Skin epidermis (tissue), 12 donors: Measurements from ENCODE around the gene RAB3D.
"Not testable (repeated sequence)": the region's sequence is repeated elsewhere in the genome, so short reads cannot be mapped to it uniquely, and the experiment has no call there.

Experiments used
- H3K27ac ChIP-seq, 21 experiments: fragments of 200-600 bp; sonication (generic) in 11 of 21; one replicate each; pipeline ENCODE4 v1.5.0; 2020; ENCODE audit warnings: mild to moderate bottlenecking in 3 of 21, inconsistent platforms in 2 of 21, moderate library complexity in 2 of 21
- H3K4me3 ChIP-seq, 7 experiments: fragments of 200-600 bp; sonication (generic) in 2 of 7; one replicate each; pipeline ENCODE4 v1.5.0; 2020; ENCODE audit warnings: inconsistent platforms in 2 of 7, mild to moderate bottlenecking in 2 of 7, moderate library complexity in 1 of 7

Gene RAB3D, protein sequence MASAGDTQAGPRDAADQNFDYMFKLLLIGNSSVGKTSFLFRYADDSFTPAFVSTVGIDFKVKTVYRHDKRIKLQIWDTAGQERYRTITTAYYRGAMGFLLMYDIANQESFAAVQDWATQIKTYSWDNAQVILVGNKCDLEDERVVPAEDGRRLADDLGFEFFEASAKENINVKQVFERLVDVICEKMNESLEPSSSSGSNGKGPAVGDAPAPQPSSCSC

DNA sequence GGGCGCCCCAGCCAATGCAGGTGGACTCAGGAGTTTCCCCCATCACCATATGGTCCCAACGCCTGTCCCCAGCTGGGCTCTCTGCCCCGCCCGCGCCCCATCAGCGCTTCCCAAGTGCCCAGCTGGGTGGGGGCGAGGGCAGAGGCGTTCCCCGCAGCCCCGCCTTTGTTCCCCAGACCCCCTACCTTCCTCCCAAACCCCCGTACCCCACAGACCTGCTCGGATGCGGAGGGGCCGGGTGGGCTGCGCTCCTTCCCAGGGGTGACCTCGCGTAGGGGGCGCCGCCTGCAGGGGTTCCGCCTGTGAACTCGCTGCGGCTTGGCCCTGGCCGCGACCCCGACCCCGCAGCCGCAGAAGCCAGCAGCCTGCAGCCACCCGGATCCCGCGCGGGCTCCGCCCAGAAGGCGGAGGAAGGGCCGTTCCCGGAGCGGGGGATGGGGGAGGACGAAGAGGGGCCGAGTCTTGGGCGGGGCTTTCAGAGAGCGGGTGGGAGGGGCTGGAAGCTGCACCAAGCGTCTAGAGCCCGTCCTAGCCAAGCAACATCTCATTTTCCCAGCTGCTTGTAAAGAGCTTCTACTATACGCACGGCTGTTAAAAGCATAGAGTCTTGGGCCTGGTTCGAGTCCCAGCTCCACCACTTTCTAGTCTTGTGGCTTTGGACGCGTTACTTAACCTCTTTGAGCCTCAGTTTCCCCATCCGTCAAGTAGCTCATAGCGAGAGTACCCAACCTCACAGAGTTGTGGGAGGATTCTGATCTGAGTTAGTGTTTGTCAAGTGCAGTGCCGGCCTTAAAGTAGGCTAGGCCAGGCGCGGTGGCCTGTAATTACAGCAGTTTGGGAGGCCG, at the start of gene RAB3D:
Gene RAB3D (minus strand): TSS at position 404 of the 845 bp plus-strand sequence. CDS start 2,258 bp downstream, outside the sequence.
- Histone ChIP-seq H3K4me3 (peak within 1 kb of the TSS; percentile 60 to 90 (median 79)), H3K27ac (peak within 1 kb of the TSS; percentile 43 to 97 (median 85))

DNA sequence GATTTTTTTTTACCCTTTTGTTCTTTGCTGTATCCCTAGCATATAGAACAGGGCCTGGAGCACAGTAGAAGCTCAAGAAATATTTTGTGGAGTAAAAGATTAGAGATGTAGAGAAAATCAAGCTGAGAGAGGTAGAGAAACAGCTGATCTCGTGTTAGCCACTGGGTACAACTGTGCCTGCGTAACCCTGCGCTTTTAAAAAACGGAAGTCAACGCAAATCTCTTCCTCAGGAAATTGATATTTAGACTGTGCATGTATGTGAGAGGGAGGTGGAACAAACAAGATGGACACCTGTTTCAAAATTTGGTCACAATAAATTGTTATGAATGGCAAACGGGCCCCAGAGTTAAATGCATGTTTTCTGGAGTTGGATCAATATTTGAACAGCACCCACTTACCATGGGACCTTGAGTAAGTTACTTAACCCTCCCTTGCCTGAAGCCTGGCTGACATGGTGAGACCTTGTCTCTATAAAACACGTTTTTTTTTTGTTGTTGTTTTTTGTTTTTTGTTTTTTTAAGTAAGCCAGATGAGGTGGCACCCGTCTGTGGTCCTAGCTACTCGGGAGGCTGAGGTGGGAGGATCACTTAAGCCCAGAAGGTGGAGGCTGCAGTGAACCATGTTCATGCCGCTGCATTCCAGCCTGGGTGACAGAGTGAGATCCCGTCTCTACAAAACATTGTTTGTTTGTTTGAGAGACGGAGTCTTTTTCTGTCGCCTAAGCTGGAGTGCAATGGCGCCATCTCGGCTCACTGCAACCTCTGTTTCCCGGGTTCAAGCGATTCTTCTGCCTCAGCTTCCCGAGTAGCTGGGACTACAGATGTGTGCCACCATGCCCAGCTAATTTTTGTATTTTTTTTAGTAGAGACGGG, 47.9 kb upstream of the RAB3D start:
- no peak overlapping the region for H3K27ac ChIP-seq
- no peak overlapping the region for H3K4me3 ChIP-seq

DNA sequence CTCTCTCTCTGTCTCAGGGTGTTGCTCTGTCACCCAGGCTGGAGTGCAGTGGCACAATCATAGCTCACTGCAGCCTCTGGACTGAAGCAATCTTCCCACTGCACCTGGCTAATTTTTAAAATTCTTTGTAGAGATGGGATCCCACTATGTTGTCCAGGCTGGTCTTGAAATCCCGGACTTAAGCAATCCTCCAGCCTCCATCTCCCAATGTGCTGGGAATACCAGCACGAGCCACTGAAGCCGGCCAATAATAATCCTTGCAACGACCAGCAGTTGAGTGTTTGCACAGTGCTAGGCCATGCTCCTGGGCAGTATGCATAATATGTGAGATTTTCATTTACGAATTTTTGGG, 45.3 kb upstream of the RAB3D start:
- no peak overlapping the region for H3K27ac ChIP-seq
- no peak overlapping the region for H3K4me3 ChIP-seq

DNA sequence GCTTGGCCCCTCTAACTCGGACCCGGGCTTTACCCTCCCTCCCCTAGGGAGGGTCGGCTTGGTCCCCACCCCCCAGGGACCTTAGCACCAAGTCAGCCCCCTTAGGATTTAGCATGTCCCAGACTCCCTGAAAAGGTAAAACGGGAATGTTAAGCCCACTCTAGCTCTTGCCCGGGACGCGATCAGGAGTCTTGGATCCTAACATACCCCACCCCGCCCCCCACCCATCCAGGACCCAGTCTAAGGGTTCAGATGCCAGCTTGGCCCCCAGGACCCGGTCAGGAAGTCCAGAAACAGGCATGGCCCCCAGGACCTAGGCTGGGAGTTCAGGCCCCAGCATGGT, 44.2 kb upstream of the RAB3D start:
- peak overlapping the region; percentile 5 to 31 (median 17) for H3K4me3 ChIP-seq
- H3K27ac ChIP-seq = peak overlapping the region in 1 of 21 experiments; percentile 30

DNA sequence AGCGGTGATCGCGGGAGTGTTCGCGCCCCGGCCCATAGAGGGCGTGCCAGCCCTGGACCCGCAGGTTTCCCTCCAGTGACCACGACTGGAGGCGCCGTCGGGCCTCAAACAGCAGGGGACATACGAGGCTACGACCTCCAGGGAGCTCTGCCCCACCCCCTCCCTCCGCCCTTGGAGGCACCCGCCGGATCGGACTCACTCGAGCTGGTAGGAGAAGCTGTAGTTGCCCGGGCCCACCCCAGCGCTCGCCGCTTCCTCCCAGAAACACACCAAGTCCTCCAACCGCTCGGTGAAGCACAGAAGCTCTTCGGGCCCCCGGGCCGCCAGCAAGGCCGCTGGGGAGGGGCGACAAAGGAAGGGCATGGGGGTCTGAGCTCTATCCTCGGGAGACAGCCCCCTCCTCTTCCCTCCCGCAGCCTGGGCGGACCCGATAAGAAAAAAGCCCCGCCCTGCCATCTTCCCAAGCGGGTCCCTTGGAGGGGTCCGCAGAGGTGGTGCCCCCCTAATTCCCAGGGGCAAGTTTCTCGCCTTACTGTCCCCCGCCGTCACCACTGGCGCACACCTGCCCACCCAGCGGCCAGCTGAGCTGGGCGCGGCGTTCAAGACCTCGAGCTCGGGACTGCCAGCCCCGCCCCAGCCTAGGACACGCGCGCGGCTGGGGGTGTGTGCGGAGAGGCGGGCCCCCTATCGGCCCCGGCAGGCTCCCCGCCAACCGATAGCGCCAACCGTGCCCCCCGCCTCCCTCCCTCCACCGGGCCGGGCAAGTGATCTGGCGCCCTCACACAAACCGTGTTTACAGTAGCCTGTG, 43.6 kb upstream of the RAB3D start:
- peak overlapping the region; percentile 1 to 31 (median 17) for H3K4me3 ChIP-seq
- peak overlapping the region in 1 of 21 experiments; percentile 39 for H3K27ac ChIP-seq

DNA sequence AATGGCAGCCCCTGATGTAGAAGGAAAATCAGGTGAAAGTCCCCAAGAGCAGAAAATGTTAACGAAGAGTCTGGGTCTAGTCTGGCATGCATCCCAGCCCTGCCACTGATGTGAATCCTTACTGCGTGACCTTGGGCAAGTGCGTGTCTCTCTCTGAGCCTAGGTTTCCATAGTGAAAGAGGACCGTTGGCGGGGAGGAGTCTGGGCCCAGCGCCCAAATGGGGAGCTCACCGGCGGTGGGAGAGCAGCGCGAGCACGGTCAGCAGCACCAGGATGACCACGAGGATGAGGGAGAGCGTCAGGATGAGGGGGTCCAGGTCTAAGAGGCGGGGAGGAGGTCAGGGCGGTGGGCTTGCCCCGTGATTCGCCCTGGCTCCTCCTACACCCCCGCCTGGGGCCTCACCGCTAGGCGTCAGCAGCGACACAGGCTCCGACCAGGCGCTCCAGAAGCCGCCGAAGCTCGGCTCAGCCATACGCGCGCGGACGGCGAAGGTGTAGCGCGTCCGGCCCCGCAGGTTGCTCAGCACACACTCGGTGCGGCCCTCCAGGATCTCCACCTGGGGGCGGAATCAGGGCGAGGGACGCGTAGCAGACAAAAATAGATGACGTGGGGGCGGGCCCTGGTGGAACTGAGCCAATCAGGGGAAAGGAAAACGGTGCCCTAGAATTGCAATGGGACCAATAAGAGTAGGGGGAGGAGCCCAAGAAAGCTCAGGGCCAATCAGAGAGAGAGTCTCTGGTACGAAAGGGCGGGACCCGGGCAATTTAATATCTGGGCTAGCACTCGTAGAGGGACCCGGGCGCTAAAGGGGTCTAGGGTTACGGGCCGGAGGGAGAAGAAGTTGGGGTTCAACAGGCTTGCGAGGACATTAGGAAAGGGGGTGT, 41.4 kb upstream of the RAB3D start:
- H3K27ac ChIP-seq = peak overlapping the region; percentile 36 to 90 (median 73)

DNA sequence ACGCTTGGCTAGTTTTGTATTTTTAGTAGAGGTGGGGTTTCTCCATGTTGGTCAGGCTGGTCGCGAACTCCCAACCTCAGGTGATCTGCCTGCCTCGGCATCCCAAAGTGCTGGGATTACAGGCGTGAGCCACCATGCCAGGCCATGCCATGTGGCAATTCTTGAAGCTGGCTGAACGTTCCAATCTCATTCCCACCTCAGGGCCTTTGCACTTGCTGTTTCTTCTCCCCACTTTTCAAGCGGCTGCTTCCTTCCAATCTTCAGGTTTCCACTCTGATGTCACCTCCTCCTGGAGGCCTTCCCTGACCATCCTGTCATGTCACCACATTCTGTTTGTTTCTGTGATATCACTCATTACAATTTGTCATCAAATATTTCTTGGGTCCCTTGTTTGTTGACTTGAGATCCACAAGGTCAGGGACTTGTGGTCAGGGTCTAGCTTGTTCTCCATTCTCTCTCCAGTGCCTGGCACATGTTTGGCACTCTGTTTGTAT, 40.4 kb upstream of the RAB3D start:
- no peak overlapping the region for H3K4me3 ChIP-seq
- peak overlapping the region in 6 of 21 experiments; percentile 59 to 90 (median 82) for H3K27ac ChIP-seq

More for the DNA sequence above, 41.4 kb upstream of the RAB3D start:
- H3K4me3 ChIP-seq = peak overlapping the region; percentile 36 to 62 (median 58)

DNA sequence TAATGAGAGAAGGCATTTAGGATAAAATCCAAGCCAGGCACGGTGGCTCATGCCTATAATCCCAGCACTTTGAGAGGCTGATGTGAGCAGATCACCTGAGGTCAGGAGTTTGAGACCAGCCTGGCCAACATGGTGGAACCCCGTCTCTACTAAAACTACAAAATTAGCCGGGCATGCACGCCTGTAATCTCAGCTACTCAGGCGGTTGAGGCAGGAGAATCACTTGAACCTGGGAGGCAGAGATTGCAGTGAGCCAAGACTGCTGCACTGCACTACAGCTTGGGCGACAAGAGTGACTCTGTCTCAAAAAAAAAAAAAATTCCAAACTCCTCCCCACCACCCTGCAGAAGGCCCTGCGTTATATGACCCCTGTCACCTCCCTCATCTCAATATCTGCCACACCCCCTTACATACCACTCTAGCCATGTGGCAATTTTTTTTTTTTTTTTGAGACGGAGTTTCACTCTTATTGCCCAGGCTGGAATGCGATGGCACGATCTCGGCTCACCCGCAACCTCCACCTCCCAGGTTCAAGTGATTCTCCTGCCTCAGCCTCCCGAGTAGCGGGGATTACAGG, 39.9 kb upstream of the RAB3D start:
- H3K27ac ChIP-seq, H3K4me3 ChIP-seq: not testable (repeated sequence)

DNA sequence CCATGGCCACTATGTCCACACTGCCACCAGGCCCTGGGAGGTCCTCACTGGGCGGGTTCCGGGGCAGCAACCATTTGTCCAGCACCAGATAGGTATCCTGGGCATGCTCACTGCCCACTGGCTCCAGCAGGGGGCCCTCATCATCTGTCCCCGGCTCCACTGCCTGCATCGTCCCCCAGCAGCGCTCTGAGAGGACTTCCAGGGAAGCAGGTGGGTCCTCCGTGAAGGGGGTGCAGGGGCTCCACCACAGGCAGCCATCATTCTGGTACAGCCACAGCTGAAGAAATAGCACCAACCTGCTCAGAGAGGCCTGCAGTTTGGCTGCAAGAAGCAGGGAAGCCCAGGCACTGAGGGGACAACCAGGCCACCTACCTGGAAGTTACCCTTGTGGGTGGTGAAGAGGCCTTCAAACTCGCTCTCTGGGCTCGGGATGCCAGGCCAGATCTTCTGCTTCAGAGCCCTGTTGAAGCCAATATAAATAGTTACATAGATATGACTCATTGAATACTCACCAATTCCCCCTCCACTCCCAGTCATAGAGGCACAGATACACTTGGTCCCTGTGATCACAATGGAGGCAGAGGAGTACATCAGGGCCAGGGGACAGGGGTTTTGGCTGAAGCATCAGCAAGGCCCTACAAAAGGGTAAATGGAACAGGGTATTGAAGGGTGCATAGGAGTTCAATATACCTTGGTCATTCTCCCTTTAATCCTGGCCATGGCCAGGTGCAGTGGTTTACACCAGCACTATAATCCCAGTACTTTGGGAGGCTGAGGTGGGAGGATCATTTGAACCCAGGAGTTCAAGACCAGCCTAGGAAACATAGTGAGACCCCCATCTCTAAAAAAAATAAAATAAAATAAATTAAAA, 39.1 kb upstream of the RAB3D start:
- Histone ChIP-seq H3K4me3 (no peak overlapping the region), H3K27ac (peak overlapping the region in 12 of 21 experiments; percentile 6 to 99 (median 32))

DNA sequence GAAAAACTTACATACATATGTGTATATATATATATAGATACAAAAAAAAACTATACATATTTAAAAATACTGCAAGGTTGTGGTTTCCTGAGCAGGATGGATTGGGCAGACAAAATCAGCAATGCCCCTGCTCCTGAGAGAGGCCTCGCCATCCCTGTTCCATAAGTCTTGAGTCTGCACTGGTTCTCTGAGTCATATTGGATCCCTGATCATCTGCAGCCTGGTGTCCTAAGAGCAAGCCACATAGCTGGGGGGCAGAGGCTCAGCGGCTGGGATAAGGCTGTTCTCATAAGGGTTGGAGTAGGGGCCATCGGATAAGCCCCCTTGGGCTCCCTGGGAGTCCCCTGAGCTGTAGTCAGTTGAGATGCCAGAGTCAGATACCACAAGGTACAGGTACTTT, 38.3 kb upstream of the RAB3D start:
- H3K27ac ChIP-seq = peak overlapping the region in 12 of 21 experiments; percentile 6 to 99 (median 35)
- H3K4me3 ChIP-seq = no peak overlapping the region

DNA sequence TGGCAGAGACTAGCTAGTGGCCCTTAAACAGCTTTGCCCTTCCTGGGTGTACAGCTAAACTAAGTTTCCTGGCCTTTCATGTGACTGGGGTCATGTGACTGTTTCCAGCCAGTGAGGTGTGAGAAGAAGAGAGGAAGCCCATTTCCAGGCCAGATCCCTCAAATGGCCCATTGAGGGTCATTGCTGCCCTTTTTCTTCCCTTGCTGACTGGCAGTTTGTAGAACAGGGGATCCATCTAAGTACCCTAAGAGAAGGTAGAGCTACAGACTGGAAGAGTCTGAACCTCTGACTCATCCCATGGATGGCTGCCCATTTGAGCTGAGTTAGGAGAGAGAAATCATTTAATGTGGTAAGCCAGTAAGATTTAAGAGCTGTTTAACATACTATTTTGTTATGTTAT, 37.8 kb upstream of the RAB3D start:
- Histone ChIP-seq H3K27ac (peak overlapping the region in 10 of 21 experiments; percentile 0 to 99 (median 36)), H3K4me3 (no peak overlapping the region)

DNA sequence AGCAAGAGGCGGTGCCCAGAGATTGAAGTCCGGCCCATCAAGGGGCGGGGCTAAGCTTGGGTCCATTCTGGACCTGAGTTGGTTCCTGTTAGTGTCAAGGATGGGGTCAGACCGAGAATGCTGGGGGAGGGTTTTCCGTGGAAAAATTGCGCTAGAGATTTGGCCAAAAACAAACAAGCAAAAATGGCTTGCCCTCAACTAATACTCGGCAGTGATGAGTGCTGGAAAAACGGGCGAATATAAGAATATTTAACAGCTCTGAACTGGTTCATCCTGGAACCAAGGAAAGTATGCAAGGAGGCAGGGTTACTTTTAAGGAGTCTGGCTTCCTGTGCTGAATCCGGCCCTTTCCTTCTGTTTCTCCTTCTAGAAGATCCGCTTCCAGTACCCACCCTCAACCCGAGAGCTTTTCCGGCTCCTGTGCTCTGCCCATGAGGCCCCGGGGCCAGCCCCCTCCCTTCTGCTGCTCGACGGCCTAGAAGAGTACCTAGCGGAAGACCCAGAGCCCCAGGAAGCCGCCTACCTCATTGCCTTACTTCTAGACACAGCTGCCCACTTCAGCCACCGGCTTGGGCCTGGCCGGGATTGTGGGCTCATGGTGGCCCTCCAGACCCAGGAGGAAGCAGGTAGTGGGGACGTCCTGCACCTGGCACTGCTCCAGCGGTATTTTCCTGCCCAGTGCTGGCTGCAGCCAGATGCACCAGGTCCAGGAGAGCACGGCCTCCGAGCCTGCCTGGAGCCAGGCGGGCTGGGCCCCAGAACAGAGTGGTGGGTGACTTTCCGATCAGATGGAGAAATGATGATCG, 35.9 kb upstream of the RAB3D start:
- Histone ChIP-seq H3K4me3 (peak overlapping the region; percentile 43 to 52 (median 46)), H3K27ac (peak overlapping the region; percentile 2 to 99 (median 87))

DNA sequence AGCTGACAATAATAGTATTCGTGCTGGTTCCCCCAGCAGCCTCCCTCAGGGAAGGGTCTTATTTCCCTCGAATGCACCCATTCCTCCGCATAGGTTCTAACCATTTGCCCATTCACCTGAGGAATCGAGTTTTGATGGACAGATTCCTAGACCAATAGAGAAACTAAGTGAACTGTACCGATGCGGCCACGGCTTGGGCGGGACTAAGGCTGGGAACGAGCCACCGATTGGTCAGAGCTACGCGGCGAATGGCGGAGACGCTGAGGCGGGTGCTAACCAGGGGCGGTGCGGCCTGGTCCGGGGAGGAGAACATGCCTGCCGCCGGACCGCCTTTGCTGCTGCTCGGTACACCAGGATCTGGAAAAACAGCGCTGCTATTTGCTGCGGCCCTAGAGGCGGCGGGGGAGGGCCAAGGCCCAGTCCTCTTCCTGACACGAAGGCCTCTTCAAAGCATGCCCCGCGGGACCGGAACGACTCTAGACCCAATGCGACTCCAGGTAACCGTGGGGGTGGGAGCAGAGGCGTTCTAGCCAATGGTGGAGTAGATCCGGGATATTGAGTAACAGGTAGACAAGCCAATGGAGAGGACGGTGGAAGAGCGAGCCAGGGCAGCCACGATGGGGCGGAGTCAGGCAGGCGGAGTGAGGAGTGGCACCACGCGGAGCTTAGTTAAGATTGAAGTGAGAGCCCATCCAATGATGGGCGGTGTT, 35.1 kb upstream of the RAB3D start, which contains the start of gene SWSAP1:
Gene SWSAP1 (plus strand): TSS at position 234 of the 710 bp plus-strand sequence. CDS start 15 bp downstream, at position 249.
- H3K27ac ChIP-seq = peak within 1 kb of the TSS; percentile 48 to 99 (median 95)
- peak within 1 kb of the TSS; percentile 43 to 52 (median 46) for H3K4me3 ChIP-seq

DNA sequence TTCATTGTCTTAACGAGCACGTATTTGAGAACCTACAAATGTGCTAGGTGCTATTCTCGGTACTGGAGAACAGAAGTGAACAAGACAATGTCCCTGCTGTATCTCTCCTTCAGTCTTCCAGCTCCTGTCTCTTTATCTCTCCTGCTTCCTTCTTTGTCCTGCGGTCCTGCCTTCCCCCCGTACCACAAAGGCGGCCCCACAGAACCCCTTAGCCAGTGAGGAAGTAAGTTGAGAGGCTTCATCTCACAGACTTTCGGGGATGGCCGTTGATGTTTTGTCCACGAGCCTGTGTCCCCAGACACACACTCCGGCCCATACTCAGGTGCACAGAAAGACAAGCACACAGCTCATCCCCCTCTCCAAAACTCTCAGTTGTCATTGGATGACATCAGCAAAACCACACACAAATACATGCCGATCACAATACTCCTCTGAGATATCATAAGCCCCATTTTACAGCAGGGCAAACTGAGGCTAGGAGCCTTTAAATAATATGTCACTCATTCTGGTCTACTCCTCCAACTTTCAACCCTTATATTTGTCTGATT, 34.5 kb upstream of the RAB3D start:
- Histone ChIP-seq H3K4me3 (peak overlapping the region; percentile 43 to 52 (median 46)), H3K27ac (peak overlapping the region in 19 of 21 experiments; percentile 13 to 99 (median 95))
